H9 (cell line): ENCODE data around the gene CCDC154. TPM values are rescaled to one million over a fixed set of nuclear protein-coding genes. Genes with fewer than 3 reads are reported as not detected.

Experiments
- DNase-seq: peaks from one replicate; pipeline ENCODE4 v3.0.0-alpha.2; 2017
- H2AFZ ChIP-seq: one replicate; pipeline ENCODE4 v1.6.1; 2013; ENCODE audit warnings: mild to moderate bottlenecking, low read length, control low read depth, moderate library complexity
- H2AK5ac ChIP-seq: 2 replicates; pipeline ENCODE4 v1.6.1; 2013; ENCODE audit warnings: low read length, control low read depth, mixed read lengths; ENCODE audit not compliant: insufficient read length
- H2BK120ac ChIP-seq: one replicate; pipeline ENCODE4 v1.6.1; 2013; ENCODE audit warnings: low read depth, mild to moderate bottlenecking, low read length, control low read depth, inconsistent platforms; ENCODE audit not compliant: poor library complexity, severe bottlenecking
- H2BK12ac ChIP-seq: 2 replicates; pipeline ENCODE4 v1.6.1; 2013; ENCODE audit warnings: low read length, control low read depth, mixed read lengths, low read depth; ENCODE audit not compliant: insufficient read length
- H2BK15ac ChIP-seq: 2 replicates; pipeline ENCODE4 v1.6.1; 2013; ENCODE audit warnings: low read depth, low read length, control low read depth
- H2BK20ac ChIP-seq: one replicate; pipeline ENCODE4 v1.6.1; 2013; ENCODE audit warnings: low read depth, mild to moderate bottlenecking, low read length, control low read depth, inconsistent platforms; ENCODE audit not compliant: poor library complexity, severe bottlenecking
- H2BK5ac ChIP-seq: 2 replicates; pipeline ENCODE4 v1.6.1; 2013; ENCODE audit warnings: low read length, control low read depth, mixed read lengths; ENCODE audit not compliant: insufficient read length
- H3K14ac ChIP-seq: 2 replicates; pipeline ENCODE4 v1.6.1; 2013; ENCODE audit warnings: low read length, control low read depth; ENCODE audit not compliant: insufficient read depth
- H3K18ac ChIP-seq: 2 replicates; pipeline ENCODE4 v1.6.1; 2013; ENCODE audit warnings: low read depth, mild to moderate bottlenecking, mixed read lengths, low read length, control low read depth; ENCODE audit not compliant: insufficient read length
- H3K23ac ChIP-seq: 2 replicates; pipeline ENCODE4 v1.6.1; 2013; ENCODE audit warnings: low read length, control low read depth, mixed read lengths, low read depth; ENCODE audit not compliant: insufficient read length
- H3K23me2 ChIP-seq: 2 replicates; pipeline ENCODE4 v1.6.1; 2013; ENCODE audit warnings: low read depth, mild to moderate bottlenecking, mixed read lengths, low read length, control low read depth; ENCODE audit not compliant: insufficient read length, poor library complexity, severe bottlenecking
- H3K27ac ChIP-seq: 2 replicates; pipeline ENCODE4 v1.5.1; 2013; ENCODE audit warnings: low read length, control low read depth, mixed read lengths, low read depth; ENCODE audit not compliant: insufficient read length
- H3K27me3 ChIP-seq: 2 replicates; pipeline ENCODE4 v1.6.1; 2013; ENCODE audit warnings: low read length, control low read depth, inconsistent platforms; ENCODE audit not compliant: insufficient read depth
- H3K4ac ChIP-seq: 2 replicates; pipeline ENCODE4 v1.6.1; 2013; ENCODE audit warnings: low read depth, mild to moderate bottlenecking, control low read depth, inconsistent platforms, low read length, moderate library complexity
- H3K4me1 ChIP-seq: 2 replicates; pipeline ENCODE4 v1.6.1; 2013; ENCODE audit warnings: low read length, control low read depth, inconsistent platforms; ENCODE audit not compliant: insufficient read depth
- H3K4me2 ChIP-seq: 2 replicates; pipeline ENCODE4 v1.6.1; 2013; ENCODE audit warnings: low read length, control low read depth, mixed read lengths; ENCODE audit not compliant: insufficient read length, insufficient read depth
- H3K56ac ChIP-seq: 2 replicates; pipeline ENCODE4 v1.6.1; 2013; ENCODE audit warnings: low read depth, mild to moderate bottlenecking, mixed read lengths, low read length, control low read depth; ENCODE audit not compliant: insufficient read length
- H3K79me1 ChIP-seq: 2 replicates; pipeline ENCODE4 v1.6.1; 2013; ENCODE audit warnings: low read depth, mild to moderate bottlenecking, moderate library complexity, low read length, control low read depth, inconsistent platforms; ENCODE audit not compliant: insufficient read depth, poor library complexity, severe bottlenecking
- H3K79me2 ChIP-seq: 2 replicates; pipeline ENCODE4 v1.6.1; 2013; ENCODE audit warnings: low read length, control low read depth, inconsistent platforms; ENCODE audit not compliant: insufficient read depth
- H3K9ac ChIP-seq: 2 replicates; pipeline ENCODE4 v1.6.1; 2013; ENCODE audit warnings: low read length, control low read depth, mixed read lengths; ENCODE audit not compliant: insufficient read length; ENCODE audit errors: extremely low read depth
- H3K9me3 ChIP-seq: one replicate; pipeline ENCODE4 v1.6.1; 2013; ENCODE audit warnings: low read depth, low read length, inconsistent platforms; ENCODE audit not compliant: control insufficient read depth
- H3T11ph ChIP-seq: one replicate; pipeline ENCODE4 v1.6.1; 2013; ENCODE audit warnings: mild to moderate bottlenecking, low read length, control low read depth, inconsistent platforms
- H4K20me1 ChIP-seq: one replicate; pipeline ENCODE4 v1.6.1; 2013; ENCODE audit not compliant: control insufficient read depth, insufficient read length, insufficient read depth
- H4K5ac ChIP-seq: 2 replicates; pipeline ENCODE4 v1.6.1; 2013; ENCODE audit warnings: low read depth, mild to moderate bottlenecking, mixed read lengths, low read length, control low read depth; ENCODE audit not compliant: insufficient read length
- H4K8ac ChIP-seq: replicated peaks from 2 replicates; pipeline ENCODE4 v1.6.1; 2013; ENCODE audit warnings: low read length, control low read depth, mixed read lengths, low read depth; ENCODE audit not compliant: insufficient read length
- H4K91ac ChIP-seq: 2 replicates; pipeline ENCODE4 v1.6.1; 2013; ENCODE audit warnings: low read depth, mild to moderate bottlenecking, moderate library complexity, mixed read lengths, low read length, control low read depth; ENCODE audit not compliant: insufficient read length
- H3K27ac Mint-ChIP-seq, 3 experiments: 2 replicates in 2 of 3; 3 replicates in 1 of 3; pipeline ENCODE4 v1.8.0; 2020 to 2021; ENCODE audit warnings: mixed read lengths in 3 of 3, mild to moderate bottlenecking in 1 of 3, moderate library complexity in 1 of 3
- H3K27me3 Mint-ChIP-seq: 2 replicates; pipeline ENCODE4 v1.8.0; 2021; ENCODE audit warnings: low read depth, mild to moderate bottlenecking, moderate library complexity, mixed read lengths
- H3K36me3 Mint-ChIP-seq, 3 experiments: 2 replicates in 2 of 3; 3 replicates in 1 of 3; pipeline ENCODE4 v1.8.0; 2020 to 2021; ENCODE audit warnings: low read depth in 3 of 3, mixed read lengths in 3 of 3; ENCODE audit not compliant: insufficient read depth in 1 of 3
- H3K4me1 Mint-ChIP-seq, 2 experiments: 2 replicates each; pipeline ENCODE4 v1.8.0; 2020; ENCODE audit warnings: mixed read lengths in 2 of 2
- H3K4me3 Mint-ChIP-seq, 2 experiments: 2 replicates in 1 of 2; 3 replicates in 1 of 2; pipeline ENCODE4 v1.8.0; 2020 to 2021; ENCODE audit warnings: mild to moderate bottlenecking in 2 of 2, mixed read lengths in 2 of 2, moderate library complexity in 1 of 2
- H3K9me3 Mint-ChIP-seq, 2 experiments: 2 replicates in 1 of 2; 3 replicates in 1 of 2; pipeline ENCODE4 v1.8.0; 2020; ENCODE audit warnings: mild to moderate bottlenecking in 2 of 2, mixed read lengths in 2 of 2, moderate library complexity in 1 of 2
- WGBS: extraction: QIAGEN DNeasy Blood & Tissue Kit; methylation state at CpG from one replicate; pipeline ENCODE4 v1.1.7; 2013; ENCODE audit warnings: missing lambda C conversion rate, low lambda C conversion rate, mixed read lengths; ENCODE audit not compliant: insufficient read length; ENCODE audit errors: extremely low coverage; 5-methylcytosine and 5-hydroxymethylcytosine counted together
- total RNA-seq: library from RNA; stranded (reverse); gene quantifications from 2 replicates; pipeline ENCODE4 v1.2.1, GENCODE V29; 2021
- TF ChIP-seq, protein P1 (sequence below): fragments of 200-600 bp; sonication (generic); conservative IDR thresholded peaks from 3 replicates; pipeline ENCODE4 v1.8.0; 2021; ENCODE audit warnings: antibody characterized with exemption, mild to moderate bottlenecking

CCDC154 gene
- total RNA-seq, 1 experiment from 2014 or later = 1.3 TPM

DNA sequence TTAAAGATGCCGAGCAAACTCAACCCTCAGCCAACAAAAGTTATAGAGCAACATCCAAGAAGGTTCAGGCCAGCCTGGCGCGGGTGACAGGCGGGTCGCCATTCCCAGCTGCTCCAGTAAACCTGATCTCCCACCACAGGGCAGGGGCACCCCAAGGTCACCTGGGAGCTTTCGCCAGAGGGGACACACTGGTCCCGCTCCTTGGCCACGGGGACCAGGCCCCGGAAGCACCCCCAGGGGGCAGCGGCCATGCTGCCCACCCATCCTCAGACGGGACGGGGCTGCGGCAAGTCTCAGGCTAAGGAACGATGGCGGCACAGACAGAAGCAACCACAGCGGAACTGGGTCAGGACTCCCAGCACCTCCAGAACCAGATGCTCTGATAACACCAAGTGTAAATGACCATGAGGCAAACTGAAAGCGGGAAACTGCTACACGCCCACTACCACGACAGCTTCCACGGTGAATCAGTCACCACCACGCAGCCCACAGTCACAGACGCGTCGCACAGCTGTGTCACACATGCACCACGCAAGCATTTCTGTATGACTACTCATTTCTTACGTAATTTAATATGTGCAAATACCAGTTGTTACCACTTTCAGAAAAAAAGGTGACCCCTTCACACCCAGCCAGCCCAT, 14.1 kb upstream of the CCDC154 start:
- H4K8ac ChIP-seq = no peak overlapping the region
- no peak overlapping the region for H3T11ph ChIP-seq
- no peak overlapping the region for H4K91ac ChIP-seq
- Mint-ChIP-seq H3K4me1 (no peaks in the 10 kb centered on the region), H3K36me3 (peaks cover 2 to 33% (median 18%) of the 10 kb centered on the region in 3 experiments; a peak in 5 of 7 replicates), H3K27me3 (no peaks in the 10 kb centered on the region), H3K4me3 (no peak overlapping the region), H3K27ac (no peak overlapping the region; a peak in 1 of 7 replicates), H3K9me3 (no peaks in the 10 kb centered on the region)
- DNase-seq = no peak
- no CpG with 5 or more reads among the region's 26 CpGs for WGBS
- H3K4ac ChIP-seq = no peak overlapping the region
- no peaks in the 10 kb centered on the region for H4K20me1 ChIP-seq
- no peak overlapping the region for H2BK120ac ChIP-seq
- no peak overlapping the region for H4K5ac ChIP-seq
- no peaks in the 10 kb centered on the region for H3K4me1 ChIP-seq
- no peaks in the 10 kb centered on the region for H3K79me2 ChIP-seq
- H3K79me1 ChIP-seq = no peaks in the 10 kb centered on the region
- H3K4me2 ChIP-seq = no peak overlapping the region
- H3K27ac ChIP-seq = no peak overlapping the region
- H2BK20ac ChIP-seq = no peak overlapping the region
- H2BK15ac ChIP-seq = no peak overlapping the region
- H2AK5ac ChIP-seq = no peak overlapping the region
- no peak overlapping the region for H2BK5ac ChIP-seq
- no peaks in the 10 kb centered on the region for H3K9me3 ChIP-seq
- no peak overlapping the region for H3K14ac ChIP-seq
- no peak overlapping the region for H3K18ac ChIP-seq
- no peak overlapping the region for H2AFZ ChIP-seq
- TF ChIP-seq, protein P1, sequence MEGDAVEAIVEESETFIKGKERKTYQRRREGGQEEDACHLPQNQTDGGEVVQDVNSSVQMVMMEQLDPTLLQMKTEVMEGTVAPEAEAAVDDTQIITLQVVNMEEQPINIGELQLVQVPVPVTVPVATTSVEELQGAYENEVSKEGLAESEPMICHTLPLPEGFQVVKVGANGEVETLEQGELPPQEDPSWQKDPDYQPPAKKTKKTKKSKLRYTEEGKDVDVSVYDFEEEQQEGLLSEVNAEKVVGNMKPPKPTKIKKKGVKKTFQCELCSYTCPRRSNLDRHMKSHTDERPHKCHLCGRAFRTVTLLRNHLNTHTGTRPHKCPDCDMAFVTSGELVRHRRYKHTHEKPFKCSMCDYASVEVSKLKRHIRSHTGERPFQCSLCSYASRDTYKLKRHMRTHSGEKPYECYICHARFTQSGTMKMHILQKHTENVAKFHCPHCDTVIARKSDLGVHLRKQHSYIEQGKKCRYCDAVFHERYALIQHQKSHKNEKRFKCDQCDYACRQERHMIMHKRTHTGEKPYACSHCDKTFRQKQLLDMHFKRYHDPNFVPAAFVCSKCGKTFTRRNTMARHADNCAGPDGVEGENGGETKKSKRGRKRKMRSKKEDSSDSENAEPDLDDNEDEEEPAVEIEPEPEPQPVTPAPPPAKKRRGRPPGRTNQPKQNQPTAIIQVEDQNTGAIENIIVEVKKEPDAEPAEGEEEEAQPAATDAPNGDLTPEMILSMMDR = no peak
- H3K9ac ChIP-seq = no peak overlapping the region
- no peak overlapping the region for H3K23ac ChIP-seq
- H3K27me3 ChIP-seq = no peaks in the 10 kb centered on the region
- H3K56ac ChIP-seq = no peak overlapping the region
- no peak overlapping the region for H2BK12ac ChIP-seq
- H3K23me2 ChIP-seq = no peaks in the 10 kb centered on the region
